Measurements from ENCODE around the gene RAB4B. TPM values are rescaled to one million over a fixed set of nuclear protein-coding genes. Genes with fewer than 3 reads are reported as not detected.
"Not testable (repeated sequence)": the region's sequence is repeated elsewhere in the genome, so short reads cannot be mapped to it uniquely, and the experiment has no call there.

RAB4B gene
- total RNA-seq, 2 experiments from 2014 or later = 37.1 to 51.3 TPM

DNA sequence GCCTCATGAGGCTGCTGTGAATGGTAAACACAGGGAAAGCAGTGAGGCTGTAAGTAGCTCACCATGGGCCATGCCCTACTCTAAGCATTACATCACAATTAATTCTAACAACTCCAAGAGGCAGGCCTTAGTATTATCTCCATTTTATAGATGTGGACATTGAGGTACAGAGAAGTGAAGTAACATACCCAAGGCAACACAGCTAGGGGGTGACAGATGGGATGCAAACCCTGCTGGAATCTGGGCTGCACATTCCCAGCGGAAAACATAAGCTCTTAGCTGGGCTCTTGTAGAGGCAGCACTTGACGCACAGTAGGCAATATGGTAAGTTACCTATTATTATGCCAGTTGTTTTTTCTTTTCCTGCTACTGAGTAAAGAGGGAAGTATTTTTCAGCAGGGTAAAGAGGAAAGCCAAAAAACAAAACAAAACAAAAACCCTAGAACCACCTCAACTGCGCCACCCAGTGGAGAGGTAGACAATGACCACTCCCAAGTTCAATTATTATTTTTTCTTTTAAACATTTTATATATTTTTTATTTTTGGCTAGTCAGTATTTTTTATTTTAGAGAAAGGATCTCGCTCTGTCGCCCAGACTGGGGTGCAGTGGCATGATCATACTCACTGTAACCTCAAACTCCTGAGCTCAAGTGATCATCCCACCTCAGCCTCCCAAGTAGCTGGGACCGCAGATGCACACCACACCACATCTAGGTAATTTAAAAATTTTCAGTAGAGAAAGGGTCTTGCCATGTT is 41.6 kb downstream of the RAB4B start:
- ChIA-PET CTCF (ENCODE audit: unreplicated experiment) (interaction anchor here (0.6 to 0.7 kb wide), 2 partner anchors 156 to 158 kb away, joined by 3 read pairs; no protein-coding TSS in a partner anchor), POLR2A (interaction anchor here (0.7 kb wide), 2 partner anchors 157 to 158 kb away, joined by 3 read pairs; no protein-coding TSS in a partner anchor)
- H3K4me1 ChIP-seq (ENCODE audit: insufficient read depth, low read length, poor library complexity, severe bottlenecking) = peaks cover 22% of the 10 kb centered on the region
- intact Hi-C loops (cut with micrococcal nuclease; ENCODE audit: unreplicated experiment) = loop anchor here (1.0 kb wide), 1 partner anchor 157 kb away; no protein-coding TSS in a partner anchor
- H3K36me3 ChIP-seq (ENCODE audit: insufficient read depth, low read length); H2AFZ ChIP-seq (ENCODE audit: low read length); BruUV-seq (replicated peaks); H3K9me3 ChIP-seq (ENCODE audit: low read length); H3K79me2 ChIP-seq (ENCODE audit: insufficient read depth, low read depth, low read length); H3K9me2 ChIP-seq (ENCODE audit: insufficient read depth, low read length); H3K4me3 ChIP-seq (ENCODE audit: low read depth, low read length, poor library complexity, severe bottlenecking); H4K20me1 ChIP-seq (ENCODE audit: insufficient read depth, low read length): not testable (repeated sequence)
- peak overlapping the region; percentile 16 for H3K27ac ChIP-seq (ENCODE audit: low read depth, low read length, poor library complexity, severe bottlenecking)
- H3K4me2 ChIP-seq (ENCODE audit: low read length) = peak overlapping the region; percentile 53; the same call in 1 of the 2 replicates
- TF ChIP-seq, protein P1, sequence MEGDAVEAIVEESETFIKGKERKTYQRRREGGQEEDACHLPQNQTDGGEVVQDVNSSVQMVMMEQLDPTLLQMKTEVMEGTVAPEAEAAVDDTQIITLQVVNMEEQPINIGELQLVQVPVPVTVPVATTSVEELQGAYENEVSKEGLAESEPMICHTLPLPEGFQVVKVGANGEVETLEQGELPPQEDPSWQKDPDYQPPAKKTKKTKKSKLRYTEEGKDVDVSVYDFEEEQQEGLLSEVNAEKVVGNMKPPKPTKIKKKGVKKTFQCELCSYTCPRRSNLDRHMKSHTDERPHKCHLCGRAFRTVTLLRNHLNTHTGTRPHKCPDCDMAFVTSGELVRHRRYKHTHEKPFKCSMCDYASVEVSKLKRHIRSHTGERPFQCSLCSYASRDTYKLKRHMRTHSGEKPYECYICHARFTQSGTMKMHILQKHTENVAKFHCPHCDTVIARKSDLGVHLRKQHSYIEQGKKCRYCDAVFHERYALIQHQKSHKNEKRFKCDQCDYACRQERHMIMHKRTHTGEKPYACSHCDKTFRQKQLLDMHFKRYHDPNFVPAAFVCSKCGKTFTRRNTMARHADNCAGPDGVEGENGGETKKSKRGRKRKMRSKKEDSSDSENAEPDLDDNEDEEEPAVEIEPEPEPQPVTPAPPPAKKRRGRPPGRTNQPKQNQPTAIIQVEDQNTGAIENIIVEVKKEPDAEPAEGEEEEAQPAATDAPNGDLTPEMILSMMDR (conservative IDR thresholded peaks at IDR 0.05; ENCODE audit: low read length) = peak; percentile 83
- peak; percentile 50 for DNase-seq (ENCODE audit: low spot score)

GRCh38 chr19:40822161-40822560 is 44.1 kb downstream of the RAB4B start:
- no TSS peak for BruUV-seq (replicated peaks)
- ChIA-PET POLR2A (no interaction called here), CTCF (ENCODE audit: unreplicated experiment) (no interaction called here)
- no peak for DNase-seq (ENCODE audit: low spot score)
- Histone ChIP-seq H4K20me1 (ENCODE audit: insufficient read depth, low read length) (no peaks in the 10 kb centered on the region), H3K4me1 (ENCODE audit: insufficient read depth, low read length, poor library complexity, severe bottlenecking) (peaks cover 22% of the 10 kb centered on the region), H3K4me3 (ENCODE audit: low read depth, low read length, poor library complexity, severe bottlenecking) (no peak overlapping the region), H3K27ac (ENCODE audit: low read depth, low read length, poor library complexity, severe bottlenecking) (no peak overlapping the region), H3K4me2 (ENCODE audit: low read length) (no peak overlapping the region), H3K9me3 (ENCODE audit: low read length) (no peaks in the 10 kb centered on the region), H3K79me2 (ENCODE audit: insufficient read depth, low read depth, low read length) (no peaks in the 10 kb centered on the region), H3K9me2 (ENCODE audit: insufficient read depth, low read length) (no peaks in the 10 kb centered on the region), H3K36me3 (ENCODE audit: insufficient read depth, low read length) (no peaks in the 10 kb centered on the region), H2AFZ (ENCODE audit: low read length) (no peak overlapping the region)
- TF ChIP-seq, protein P1 (conservative IDR thresholded peaks at IDR 0.05; ENCODE audit: low read length) = no peak
- no peak for TF ChIP-seq EZH2phosphoT487 (IDR thresholded peaks at IDR 0.05; ENCODE audit: borderline replicate concordance, low read depth, low read length)
- intact Hi-C loops (cut with micrococcal nuclease; ENCODE audit: unreplicated experiment) = no loop called here

DNA sequence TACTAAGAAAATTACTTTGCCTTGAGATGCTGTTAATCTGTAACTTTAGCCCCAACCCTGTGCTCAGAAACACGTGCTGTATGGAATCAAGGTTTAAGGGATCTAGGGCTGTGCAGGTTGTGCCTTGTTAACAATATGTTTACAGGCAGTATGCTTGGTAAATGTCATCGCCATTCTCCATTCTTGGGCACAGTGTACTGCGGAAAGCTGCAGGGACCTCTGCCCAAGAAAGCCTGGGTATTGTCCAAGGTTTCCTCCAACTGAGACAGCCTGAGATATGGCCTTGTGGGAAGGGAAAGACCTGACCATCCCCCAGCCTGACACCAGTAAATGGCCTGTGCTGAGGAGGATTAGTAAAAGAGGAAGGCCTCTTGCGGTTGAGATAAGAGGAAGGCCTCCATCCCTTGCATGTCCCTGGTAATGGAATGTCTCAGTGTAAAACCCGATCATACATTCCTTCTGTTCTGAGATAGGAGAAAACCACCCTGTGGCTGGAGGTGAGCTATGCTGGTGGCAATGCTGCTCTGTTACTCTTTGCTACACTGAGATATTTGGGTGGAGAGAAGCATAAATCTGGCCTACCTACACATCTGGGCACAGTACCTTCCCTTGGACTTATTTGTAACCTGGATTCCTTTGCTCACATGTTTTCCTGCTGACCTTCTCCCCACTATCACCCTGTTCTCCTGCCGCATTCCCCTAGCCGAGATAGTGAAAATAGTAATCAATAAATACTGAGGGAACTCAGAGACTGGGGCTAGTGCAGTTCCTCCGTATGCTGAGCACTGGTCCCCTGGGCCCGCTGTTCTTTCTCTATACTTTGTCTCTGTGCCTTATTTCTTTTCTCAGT is 44.9 kb downstream of the RAB4B start:
- DNase-seq (ENCODE audit: low spot score); H3K36me3 ChIP-seq (ENCODE audit: insufficient read depth, low read length); H3K4me2 ChIP-seq (ENCODE audit: low read length); H3K9me3 ChIP-seq (ENCODE audit: low read length); H3K4me3 ChIP-seq (ENCODE audit: low read depth, low read length, poor library complexity, severe bottlenecking); intact Hi-C loops (cut with micrococcal nuclease; ENCODE audit: unreplicated experiment); H3K79me2 ChIP-seq (ENCODE audit: insufficient read depth, low read depth, low read length); CTCF ChIA-PET (ENCODE audit: unreplicated experiment); H4K20me1 ChIP-seq (ENCODE audit: insufficient read depth, low read length); H2AFZ ChIP-seq (ENCODE audit: low read length); POLR2A ChIA-PET; H3K9me2 ChIP-seq (ENCODE audit: insufficient read depth, low read length); BruUV-seq (replicated peaks); H3K27ac ChIP-seq (ENCODE audit: low read depth, low read length, poor library complexity, severe bottlenecking): not testable (repeated sequence)
- peaks cover 22% of the 10 kb centered on the region for H3K4me1 ChIP-seq (ENCODE audit: insufficient read depth, low read length, poor library complexity, severe bottlenecking)

- H3K4me3 ChIP-seq (ENCODE audit: low read depth, low read length, poor library complexity, severe bottlenecking); H2AFZ ChIP-seq (ENCODE audit: low read length); H3K4me1 ChIP-seq (ENCODE audit: insufficient read depth, low read length, poor library complexity, severe bottlenecking); CTCF ChIA-PET (ENCODE audit: unreplicated experiment); POLR2A ChIA-PET; DNase-seq (ENCODE audit: low spot score); intact Hi-C loops (cut with micrococcal nuclease; ENCODE audit: unreplicated experiment); H3K9me3 ChIP-seq (ENCODE audit: low read length); H3K79me2 ChIP-seq (ENCODE audit: insufficient read depth, low read depth, low read length); H3K27ac ChIP-seq (ENCODE audit: low read depth, low read length, poor library complexity, severe bottlenecking); BruUV-seq (replicated peaks); H3K9me2 ChIP-seq (ENCODE audit: insufficient read depth, low read length); H4K20me1 ChIP-seq (ENCODE audit: insufficient read depth, low read length); H3K4me2 ChIP-seq (ENCODE audit: low read length); H3K36me3 ChIP-seq (ENCODE audit: insufficient read depth, low read length): not testable (repeated sequence)
These were observed 46.9 kb downstream of the RAB4B start for GRCh38 chr19:40824916-40825315.

All from OCI-LY7 (cell line).